ENCODE data around the gene COL27A1.

The COL27A1 gene

DNA sequence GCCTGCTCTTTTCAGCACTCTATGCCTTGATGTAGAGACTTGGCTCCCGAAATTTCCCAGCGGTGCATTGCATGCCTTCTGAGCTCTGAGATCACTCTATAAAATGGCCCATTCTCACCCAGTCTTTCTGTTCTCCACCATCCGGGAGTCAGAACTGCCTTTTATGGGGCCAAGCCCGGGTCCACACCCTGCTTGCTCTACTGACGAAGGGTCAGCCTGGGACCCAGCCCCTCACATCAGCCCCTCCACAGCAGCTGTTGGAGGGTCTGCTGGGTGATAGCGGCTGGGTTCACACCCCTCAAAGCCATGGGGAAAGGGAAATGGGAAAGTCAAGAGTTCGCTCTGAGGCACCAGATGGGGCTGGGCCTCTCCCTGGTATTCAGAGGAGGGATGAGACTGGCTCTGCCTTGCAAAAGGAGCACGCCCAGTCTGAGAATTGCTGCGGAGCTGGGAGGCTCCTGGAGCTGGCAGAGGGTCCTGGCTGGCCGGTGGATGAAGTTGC is 101.5 kb downstream of the COL27A1 start:
- no peaks in the 10 kb centered on the region for H3K9me3 ChIP-seq (ENCODE audit: control insufficient read depth, insufficient read depth, low read depth, low read length)
- H3K36me3 ChIP-seq (ENCODE audit: control insufficient read depth in 2 of 2, insufficient read depth in 1 of 2, low read length in 2 of 2) = no peaks in the 10 kb centered on the region
- ChIA-PET POLR2A (no interaction called here), CTCF (interaction anchor here (0.8 kb wide), 1 partner anchor 149 kb away, joined by 4 read pairs; no protein-coding TSS in a partner anchor)
- no peak for TF ChIP-seq ZNF76 (tag by site-specific recombination; IDR thresholded peaks at IDR 0.05; ENCODE audit: borderline replicate concordance, low read depth)
- no peak for TF ChIP-seq ZNF311 (tag by site-specific recombination; IDR thresholded peaks at IDR 0.05; ENCODE audit: borderline replicate concordance)
- TF ChIP-seq ZNF664 (tag by site-specific recombination; IDR thresholded peaks at IDR 0.05) = no peak
- no peak for TF ChIP-seq MYNN (tag by site-specific recombination; IDR thresholded peaks at IDR 0.05; ENCODE audit: borderline replicate concordance)
- no peak for TF ChIP-seq ZNF561 (tag by site-specific recombination; IDR thresholded peaks at IDR 0.05; ENCODE audit: borderline replicate concordance)
- TF ChIP-seq BCL11A (tag by site-specific recombination; IDR thresholded peaks at IDR 0.05; ENCODE audit: low read depth) = no peak
- no peak overlapping the region for H3K4me3 ChIP-seq (ENCODE audit: low read depth, low read length)
- H3K27ac ChIP-seq (ENCODE audit: extremely low read depth, low read depth, low read length) = no peak overlapping the region
- no peaks in the 10 kb centered on the region for H3K4me1 ChIP-seq (ENCODE audit: control insufficient read depth, insufficient read depth, low read length)

DNA sequence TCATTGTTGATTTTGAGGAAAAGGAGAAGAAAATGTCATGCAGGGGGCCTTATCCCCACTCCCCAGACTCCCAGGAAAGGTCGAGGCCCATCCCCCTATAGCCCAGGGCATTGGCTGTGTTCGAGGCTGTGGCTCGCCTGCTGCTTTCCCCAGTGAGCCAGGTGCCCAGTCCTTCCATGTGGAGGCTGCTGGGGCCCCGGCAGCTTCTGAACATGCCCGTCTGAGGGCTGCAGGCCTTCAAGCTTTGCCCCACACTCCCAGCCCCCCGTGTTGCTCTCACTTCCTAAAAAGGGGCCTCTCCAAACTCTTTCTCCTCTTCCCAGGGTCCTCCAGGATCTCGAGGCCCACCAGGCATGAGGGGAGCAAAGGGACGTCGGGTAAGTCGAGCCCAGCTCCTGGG is 102.9 kb downstream of the COL27A1 start:
- Histone ChIP-seq H3K4me3 (ENCODE audit: low read depth, low read length) (no peak overlapping the region), H3K36me3 (ENCODE audit: control insufficient read depth in 2 of 2, insufficient read depth in 1 of 2, low read length in 2 of 2) (no peaks in the 10 kb centered on the region), H3K4me1 (ENCODE audit: control insufficient read depth, insufficient read depth, low read length) (no peaks in the 10 kb centered on the region), H3K27ac (ENCODE audit: extremely low read depth, low read depth, low read length) (no peak overlapping the region), H3K9me3 (ENCODE audit: control insufficient read depth, insufficient read depth, low read depth, low read length) (no peaks in the 10 kb centered on the region)
- TF ChIP-seq FEZF1 (tag by site-specific recombination; IDR thresholded peaks at IDR 0.05) = no peak
- ChIA-PET POLR2A (no interaction called here), CTCF (interaction anchor here (0.7 kb wide), 1 partner anchor 24 kb away, joined by 3 read pairs; no protein-coding TSS in a partner anchor)

DNA sequence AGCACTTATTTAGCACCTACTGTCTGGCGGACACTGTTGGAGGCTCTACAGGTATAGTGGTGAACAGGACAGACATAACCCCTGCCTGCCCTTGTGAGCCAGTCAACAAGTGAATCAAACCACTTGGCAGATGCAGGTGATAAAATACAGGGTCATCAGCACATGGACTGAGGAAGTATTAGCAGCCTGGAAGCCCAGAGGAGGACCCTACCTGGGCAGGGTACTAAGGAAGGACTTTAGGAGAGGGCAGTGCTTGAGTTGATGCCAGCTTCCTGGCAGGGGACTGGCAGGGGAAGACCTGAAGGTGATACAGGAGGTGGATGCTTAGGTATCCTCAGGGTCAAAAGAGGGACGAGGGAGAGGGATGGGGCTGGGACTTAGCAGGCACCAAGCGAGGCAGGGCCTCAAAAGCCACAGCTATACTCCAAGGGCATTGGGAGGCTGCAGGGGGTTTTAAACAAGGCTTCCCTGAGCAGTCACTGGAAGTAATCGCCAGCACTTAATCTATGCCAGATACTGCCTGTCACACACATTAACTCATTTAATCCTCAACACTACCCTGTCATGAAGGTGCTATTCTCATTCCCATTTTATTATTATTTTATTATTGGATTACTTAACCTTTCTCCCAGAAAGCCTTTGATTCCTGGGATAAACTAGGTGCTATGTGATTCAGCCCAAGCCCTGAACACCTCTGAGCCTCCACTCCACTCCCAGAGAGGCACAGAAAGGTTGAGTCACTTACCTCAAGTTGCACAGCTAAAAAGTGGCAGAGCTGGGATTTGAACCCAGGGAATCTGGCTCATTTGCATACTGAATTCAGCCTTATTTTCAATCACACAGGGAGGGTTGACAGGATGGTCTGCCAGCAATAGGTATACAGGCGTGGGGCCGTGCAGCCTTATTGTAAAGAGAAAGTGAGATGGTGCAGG is 103.8 kb downstream of the COL27A1 start:
- Histone ChIP-seq H3K27ac (ENCODE audit: extremely low read depth, low read depth, low read length) (no peak overlapping the region), H3K4me1 (ENCODE audit: control insufficient read depth, insufficient read depth, low read length) (no peaks in the 10 kb centered on the region), H3K9me3 (ENCODE audit: control insufficient read depth, insufficient read depth, low read depth, low read length) (no peaks in the 10 kb centered on the region), H3K36me3 (ENCODE audit: control insufficient read depth in 2 of 2, insufficient read depth in 1 of 2, low read length in 2 of 2) (no peaks in the 10 kb centered on the region), H3K4me3 (ENCODE audit: low read depth, low read length) (no peak overlapping the region)
- POLR2A ChIA-PET = no interaction called here
- CTCF ChIA-PET = interaction anchor here (0.6 to 1.1 kb wide), 2 partner anchors 9 to 176 kb away, joined by 3 to 7 read pairs; no protein-coding TSS in a partner anchor
- TF ChIP-seq, protein P1, sequence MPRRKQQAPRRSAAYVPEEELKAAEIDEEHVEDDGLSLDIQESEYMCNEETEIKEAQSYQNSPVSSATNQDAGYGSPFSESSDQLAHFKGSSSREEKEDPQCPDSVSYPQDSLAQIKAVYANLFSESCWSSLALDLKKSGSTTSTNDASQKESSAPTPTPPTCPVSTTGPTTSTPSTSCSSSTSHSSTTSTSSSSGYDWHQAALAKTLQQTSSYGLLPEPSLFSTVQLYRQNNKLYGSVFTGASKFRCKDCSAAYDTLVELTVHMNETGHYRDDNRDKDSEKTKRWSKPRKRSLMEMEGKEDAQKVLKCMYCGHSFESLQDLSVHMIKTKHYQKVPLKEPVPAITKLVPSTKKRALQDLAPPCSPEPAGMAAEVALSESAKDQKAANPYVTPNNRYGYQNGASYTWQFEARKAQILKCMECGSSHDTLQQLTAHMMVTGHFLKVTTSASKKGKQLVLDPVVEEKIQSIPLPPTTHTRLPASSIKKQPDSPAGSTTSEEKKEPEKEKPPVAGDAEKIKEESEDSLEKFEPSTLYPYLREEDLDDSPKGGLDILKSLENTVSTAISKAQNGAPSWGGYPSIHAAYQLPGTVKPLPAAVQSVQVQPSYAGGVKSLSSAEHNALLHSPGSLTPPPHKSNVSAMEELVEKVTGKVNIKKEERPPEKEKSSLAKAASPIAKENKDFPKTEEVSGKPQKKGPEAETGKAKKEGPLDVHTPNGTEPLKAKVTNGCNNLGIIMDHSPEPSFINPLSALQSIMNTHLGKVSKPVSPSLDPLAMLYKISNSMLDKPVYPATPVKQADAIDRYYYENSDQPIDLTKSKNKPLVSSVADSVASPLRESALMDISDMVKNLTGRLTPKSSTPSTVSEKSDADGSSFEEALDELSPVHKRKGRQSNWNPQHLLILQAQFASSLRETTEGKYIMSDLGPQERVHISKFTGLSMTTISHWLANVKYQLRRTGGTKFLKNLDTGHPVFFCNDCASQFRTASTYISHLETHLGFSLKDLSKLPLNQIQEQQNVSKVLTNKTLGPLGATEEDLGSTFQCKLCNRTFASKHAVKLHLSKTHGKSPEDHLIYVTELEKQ (tag by site-specific recombination; IDR thresholded peaks at IDR 0.05; ENCODE audit: borderline replicate concordance) = no peak
- TF ChIP-seq ZNF121 (tag by site-specific recombination; IDR thresholded peaks at IDR 0.05) (no peak), ZNF664 (tag by site-specific recombination; IDR thresholded peaks at IDR 0.05) (0 out of 2 replicates have a peak, but pooled peaks have one; percentile 12), SCRT2 (tag by site-specific recombination; IDR thresholded peaks at IDR 0.05) (peak; percentile 39; the same call in 1 of the 2 replicates)
- TF ChIP-seq, protein P2, sequence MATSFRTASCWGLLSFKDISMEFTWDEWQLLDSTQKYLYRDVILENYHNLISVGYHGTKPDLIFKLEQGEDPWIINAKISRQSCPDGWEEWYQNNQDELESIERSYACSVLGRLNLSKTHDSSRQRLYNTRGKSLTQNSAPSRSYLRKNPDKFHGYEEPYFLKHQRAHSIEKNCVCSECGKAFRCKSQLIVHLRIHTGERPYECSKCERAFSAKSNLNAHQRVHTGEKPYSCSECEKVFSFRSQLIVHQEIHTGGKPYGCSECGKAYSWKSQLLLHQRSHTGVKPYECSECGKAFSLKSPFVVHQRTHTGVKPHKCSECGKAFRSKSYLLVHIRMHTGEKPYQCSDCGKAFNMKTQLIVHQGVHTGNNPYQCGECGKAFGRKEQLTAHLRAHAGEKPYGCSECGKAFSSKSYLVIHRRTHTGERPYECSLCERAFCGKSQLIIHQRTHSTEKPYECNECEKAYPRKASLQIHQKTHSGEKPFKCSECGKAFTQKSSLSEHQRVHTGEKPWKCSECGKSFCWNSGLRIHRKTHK (tag by site-specific recombination; IDR thresholded peaks at IDR 0.05) = no peak

Data from HEK293 (cell line).